Effector memory CD8-positive, alpha-beta T cell (primary cell): ENCODE measurements around the gene ATP5IF1.

ENCODE experiments used
- ATAC-seq: fragments of 150-1000 bp; cut with Tn5 transposase; replicated peaks from 2 replicates; pipeline ENCODE4 v1.10.0; 2021; ENCODE audit warnings: mild to moderate bottlenecking, moderate library complexity
- DNase-seq, 3 experiments: peaks; one replicate each; pipeline ENCODE4 v3.0.0; 2021
- H3K27ac Mint-ChIP-seq, 2 donors: one replicate each; pipeline ENCODE4 v1.8.0; 2022; ENCODE audit warnings: mild to moderate bottlenecking in 2 of 2, mixed read lengths in 2 of 2, moderate library complexity in 2 of 2
- H3K27me3 Mint-ChIP-seq, 2 donors: one replicate each; pipeline ENCODE4 v1.8.0; 2022; ENCODE audit warnings: mixed read lengths in 2 of 2
- H3K36me3 Mint-ChIP-seq: one replicate; pipeline ENCODE4 v1.8.0; 2022; ENCODE audit warnings: mild to moderate bottlenecking, moderate library complexity, mixed read lengths; ENCODE audit not compliant: insufficient read depth
- H3K4me1 Mint-ChIP-seq, 2 donors: one replicate each; pipeline ENCODE4 v1.8.0; 2022; ENCODE audit warnings: low read depth in 2 of 2, mixed read lengths in 2 of 2
- H3K4me3 Mint-ChIP-seq, 2 donors: one replicate each; pipeline ENCODE4 v1.8.0; 2022; ENCODE audit warnings: mild to moderate bottlenecking in 2 of 2, mixed read lengths in 2 of 2, moderate library complexity in 2 of 2
- H3K9me3 Mint-ChIP-seq, 2 donors: one replicate each; pipeline ENCODE4 v1.8.0; 2022; ENCODE audit warnings: mixed read lengths in 2 of 2

The ATP5IF1 gene

GRCh38 chr1:28244549-28245251, 8.8 kb downstream of the ATP5IF1 start:
- no peak for DNase-seq
- H3K4me1 Mint-ChIP-seq = peaks cover 39 to 45% of the 10 kb centered on the region in 2 donors

GRCh38 chr1:28246427-28246832, 10.5 kb downstream of the ATP5IF1 start:
- H3K27me3 Mint-ChIP-seq = no peaks in the 10 kb centered on the region
- peak overlapping the region; percentile 85 to 93 for H3K4me3 Mint-ChIP-seq
- DNase-seq (peak; percentile 58 to 65 (median 64)), ATAC-seq (peak; percentile 54)
- peak overlapping the region; percentile 94 to 99 for H3K27ac Mint-ChIP-seq
- H3K9me3 Mint-ChIP-seq = no peaks in the 10 kb centered on the region
- H3K36me3 Mint-ChIP-seq = peaks cover 26% of the 10 kb centered on the region
- peaks cover 44 to 45% of the 10 kb centered on the region in 2 donors for H3K4me1 Mint-ChIP-seq

More at GRCh38 chr1:28244549-28245251, 8.8 kb downstream of the ATP5IF1 start:
- Mint-ChIP-seq H3K27ac (peak overlapping the region; percentile 83 to 99), H3K4me3 (peak overlapping the region; percentile 64 to 77), H3K27me3 (no peaks in the 10 kb centered on the region), H3K9me3 (no peaks in the 10 kb centered on the region), H3K36me3 (peaks cover 29% of the 10 kb centered on the region)
- ATAC-seq = no peak

GRCh38 chr1:28247612-28248272, 11.8 kb downstream of the ATP5IF1 start:
- Mint-ChIP-seq H3K27me3 (no peaks in the 10 kb centered on the region), H3K4me1 (peaks cover 44 to 45% of the 10 kb centered on the region in 2 donors), H3K27ac (peak overlapping the region; percentile 94 to 99), H3K4me3 (peak overlapping the region; percentile 85 to 93), H3K36me3 (peaks cover 21% of the 10 kb centered on the region), H3K9me3 (no peaks in the 10 kb centered on the region)
- ATAC-seq = no peak
- peak in 1 of 3 experiments; percentile 15 for DNase-seq

- DNase-seq (peak; percentile 75 to 83 (median 77)), ATAC-seq (peak; percentile 11)
- peak overlapping the region; percentile 85 to 93 for H3K4me3 Mint-ChIP-seq
- H3K27ac Mint-ChIP-seq = peak overlapping the region; percentile 94 to 99
- peaks cover 41 to 45% of the 10 kb centered on the region in 2 donors for H3K4me1 Mint-ChIP-seq
- no peaks in the 10 kb centered on the region for H3K9me3 Mint-ChIP-seq
- H3K27me3 Mint-ChIP-seq = no peaks in the 10 kb centered on the region
- H3K36me3 Mint-ChIP-seq = peaks cover 21% of the 10 kb centered on the region
Measured at GRCh38 chr1:28248273-28249012, 12.5 kb downstream of the ATP5IF1 start.

GRCh38 chr1:28249013-28249865, 13.3 kb downstream of the ATP5IF1 start:
- ATAC-seq (no peak), DNase-seq (no peak)

GRCh38 chr1:28249866-28250295, 14.0 kb downstream of the ATP5IF1 start:
- Mint-ChIP-seq H3K4me3 (no peak overlapping the region), H3K27me3 (no peaks in the 10 kb centered on the region), H3K27ac (no peak overlapping the region), H3K9me3 (no peaks in the 10 kb centered on the region), H3K36me3 (peaks cover 21% of the 10 kb centered on the region), H3K4me1 (peaks cover 31 to 34% of the 10 kb centered on the region in 2 donors)
- no peak for DNase-seq
- no peak for ATAC-seq

More at GRCh38 chr1:28249013-28249865, 13.3 kb downstream of the ATP5IF1 start:
- no peaks in the 10 kb centered on the region for H3K9me3 Mint-ChIP-seq
- H3K36me3 Mint-ChIP-seq = peaks cover 21% of the 10 kb centered on the region
- no peaks in the 10 kb centered on the region for H3K27me3 Mint-ChIP-seq
- peak overlapping the region; percentile 94 to 99 for H3K27ac Mint-ChIP-seq
- peak overlapping the region; percentile 85 to 93 for H3K4me3 Mint-ChIP-seq
- peaks cover 35 to 38% of the 10 kb centered on the region in 2 donors for H3K4me1 Mint-ChIP-seq

GRCh38 chr1:28256197-28256827, 20.4 kb downstream of the ATP5IF1 start:
- Mint-ChIP-seq H3K36me3 (peaks cover 21% of the 10 kb centered on the region), H3K4me1 (peaks cover 29 to 31% of the 10 kb centered on the region in 2 donors), H3K4me3 (peak overlapping the region; percentile 62 to 78), H3K27ac (peak overlapping the region; percentile 3 to 8), H3K9me3 (no peaks in the 10 kb centered on the region), H3K27me3 (no peaks in the 10 kb centered on the region)
- ATAC-seq = peak; percentile 63
- peak in 2 of 3 experiments; percentile 32 to 35 for DNase-seq

GRCh38 chr1:28257736-28258135, 21.8 kb downstream of the ATP5IF1 start:
- peaks cover 31 to 34% of the 10 kb centered on the region in 2 donors for H3K4me1 Mint-ChIP-seq
- peaks cover 21% of the 10 kb centered on the region for H3K36me3 Mint-ChIP-seq
- peak overlapping the region; percentile 46 to 88 for H3K27ac Mint-ChIP-seq
- DNase-seq (no peak), ATAC-seq (no peak)
- no peaks in the 10 kb centered on the region for H3K9me3 Mint-ChIP-seq
- no peaks in the 10 kb centered on the region for H3K27me3 Mint-ChIP-seq
- peak overlapping the region; percentile 78 to 82 for H3K4me3 Mint-ChIP-seq

- Mint-ChIP-seq H3K36me3 (peaks cover 21% of the 10 kb centered on the region), H3K27ac (peak overlapping the region; percentile 24 to 88), H3K4me1 (peaks cover 35 to 38% of the 10 kb centered on the region in 2 donors), H3K4me3 (peak overlapping the region; percentile 78 to 82), H3K9me3 (no peaks in the 10 kb centered on the region), H3K27me3 (no peaks in the 10 kb centered on the region)
- no peak for DNase-seq
- no peak for ATAC-seq
Measured at GRCh38 chr1:28258628-28259251, 22.8 kb downstream of the ATP5IF1 start.

GRCh38 chr1:28259252-28259933, 23.5 kb downstream of the ATP5IF1 start, which contains the start of gene SESN2:
Gene SESN2, plus strand, starts transcription at chr1:28259518. Its CDS starts 330 bp downstream, at chr1:28259848.
- H3K9me3 Mint-ChIP-seq = no peaks in the 10 kb centered on the region
- DNase-seq (peak; percentile 99), ATAC-seq (peak; percentile 89)
- peak within 1 kb of the TSS; percentile 78 to 82 for H3K4me3 Mint-ChIP-seq
- H3K27me3 Mint-ChIP-seq = no peaks in the 10 kb centered on the region
- peaks cover 21% of the 10 kb centered on the region for H3K36me3 Mint-ChIP-seq
- peak within 1 kb of the TSS; percentile 46 to 88 for H3K27ac Mint-ChIP-seq
- peaks cover 35 to 38% of the 10 kb centered on the region in 2 donors for H3K4me1 Mint-ChIP-seq

GRCh38 chr1:28259934-28260802, 24.2 kb downstream of the ATP5IF1 start:
- Mint-ChIP-seq H3K9me3 (no peaks in the 10 kb centered on the region), H3K27me3 (no peaks in the 10 kb centered on the region), H3K27ac (peak overlapping the region; percentile 25 to 88), H3K4me3 (peak overlapping the region; percentile 78 to 82), H3K4me1 (peaks cover 35 to 38% of the 10 kb centered on the region in 2 donors), H3K36me3 (peaks cover 21% of the 10 kb centered on the region)
- DNase-seq (no peak), ATAC-seq (no peak)
